AG04450 (cell line): ENCODE results near the gene OSBPL5. TPM values are rescaled to one million over a fixed set of nuclear protein-coding genes. Genes with fewer than 3 reads are reported as not detected.

Experiments used
- CTCF ChIA-PET: fragments of 300-600, 350-600 bp; formaldehyde crosslinking; extraction: SDS; loops from one replicate; lab custom pipeline; 2022; ENCODE audit warnings: antibody characterized with exemption, inconsistent platforms; lab: Charles Lee
- POLR2A ChIA-PET: fragments of 350-600 bp; formaldehyde crosslinking; extraction: SDS; loops from one replicate; lab custom pipeline; 2021; ENCODE audit warnings: antibody characterized with exemption, inconsistent platforms; lab: Yijun Ruan, JAX
- DNase-seq: peaks from one replicate; pipeline ENCODE4 v3.0.0-alpha.2; 2011; ENCODE audit warnings: low read depth, low spot score
- H3K27ac ChIP-seq: one replicate; pipeline ENCODE4 v1.5.1; 2012; ENCODE audit warnings: low read depth, low read length, control low read depth
- H3K27me3 ChIP-seq: one replicate; pipeline ENCODE4 v1.6.0; 2012; ENCODE audit warnings: low read length; ENCODE audit not compliant: control insufficient read depth, insufficient read depth
- H3K4me3 ChIP-seq: 2 replicates; pipeline ENCODE4 v1.5.1; 2011; ENCODE audit warnings: mild to moderate bottlenecking, low read depth, low read length, control low read depth
- H3K9me3 ChIP-seq: 2 replicates; pipeline ENCODE4 v1.5.1; 2012; ENCODE audit warnings: low read length; ENCODE audit not compliant: control insufficient read depth, insufficient read depth
- polyA plus RNA-seq: library from polyadenylated mRNA; depleted of rRNA; stranded (reverse); fragments of >200 nt; gene quantifications from 2 replicates; pipeline ENCODE4 v1.2.3, GENCODE V29; 2011
- TF ChIP-seq, protein P1 (sequence below): IDR thresholded peaks from 2 replicates; pipeline ENCODE4 v1.5.1; 2011; ENCODE audit warnings: low read depth, low read length, control low read depth, inconsistent platforms

OSBPL5 gene
- polyA plus RNA-seq, 1 experiment: 7.4 TPM

GRCh38 chr11:3108183-3108721, 56.9 kb downstream of the OSBPL5 start:
- Histone ChIP-seq H3K4me3 (no peak overlapping the region), H3K27me3 (no peaks in the 10 kb centered on the region), H3K9me3 (no peaks in the 10 kb centered on the region), H3K27ac (no peak overlapping the region)
- ChIA-PET POLR2A (no interaction called here), CTCF (interaction anchor here (1.5 kb wide), 1 partner anchor 109 kb away, joined by 4 read pairs; no protein-coding TSS in a partner anchor)
- TF ChIP-seq, protein P1, sequence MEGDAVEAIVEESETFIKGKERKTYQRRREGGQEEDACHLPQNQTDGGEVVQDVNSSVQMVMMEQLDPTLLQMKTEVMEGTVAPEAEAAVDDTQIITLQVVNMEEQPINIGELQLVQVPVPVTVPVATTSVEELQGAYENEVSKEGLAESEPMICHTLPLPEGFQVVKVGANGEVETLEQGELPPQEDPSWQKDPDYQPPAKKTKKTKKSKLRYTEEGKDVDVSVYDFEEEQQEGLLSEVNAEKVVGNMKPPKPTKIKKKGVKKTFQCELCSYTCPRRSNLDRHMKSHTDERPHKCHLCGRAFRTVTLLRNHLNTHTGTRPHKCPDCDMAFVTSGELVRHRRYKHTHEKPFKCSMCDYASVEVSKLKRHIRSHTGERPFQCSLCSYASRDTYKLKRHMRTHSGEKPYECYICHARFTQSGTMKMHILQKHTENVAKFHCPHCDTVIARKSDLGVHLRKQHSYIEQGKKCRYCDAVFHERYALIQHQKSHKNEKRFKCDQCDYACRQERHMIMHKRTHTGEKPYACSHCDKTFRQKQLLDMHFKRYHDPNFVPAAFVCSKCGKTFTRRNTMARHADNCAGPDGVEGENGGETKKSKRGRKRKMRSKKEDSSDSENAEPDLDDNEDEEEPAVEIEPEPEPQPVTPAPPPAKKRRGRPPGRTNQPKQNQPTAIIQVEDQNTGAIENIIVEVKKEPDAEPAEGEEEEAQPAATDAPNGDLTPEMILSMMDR: no peak
- DNase-seq: no peak

- H3K9me3 ChIP-seq: no peaks in the 10 kb centered on the region; the same call in 1 of the 2 replicates
- H3K27me3 ChIP-seq: no peaks in the 10 kb centered on the region
- H3K27ac ChIP-seq: no peak overlapping the region
- CTCF ChIA-PET: no interaction called here
- TF ChIP-seq, protein P1: no peak
- no peak overlapping the region for H3K4me3 ChIP-seq
- POLR2A ChIA-PET: no interaction called here
- DNase-seq: no peak
These were observed 57.4 kb downstream of the OSBPL5 start for GRCh38 chr11:3107608-3108182.

DNA sequence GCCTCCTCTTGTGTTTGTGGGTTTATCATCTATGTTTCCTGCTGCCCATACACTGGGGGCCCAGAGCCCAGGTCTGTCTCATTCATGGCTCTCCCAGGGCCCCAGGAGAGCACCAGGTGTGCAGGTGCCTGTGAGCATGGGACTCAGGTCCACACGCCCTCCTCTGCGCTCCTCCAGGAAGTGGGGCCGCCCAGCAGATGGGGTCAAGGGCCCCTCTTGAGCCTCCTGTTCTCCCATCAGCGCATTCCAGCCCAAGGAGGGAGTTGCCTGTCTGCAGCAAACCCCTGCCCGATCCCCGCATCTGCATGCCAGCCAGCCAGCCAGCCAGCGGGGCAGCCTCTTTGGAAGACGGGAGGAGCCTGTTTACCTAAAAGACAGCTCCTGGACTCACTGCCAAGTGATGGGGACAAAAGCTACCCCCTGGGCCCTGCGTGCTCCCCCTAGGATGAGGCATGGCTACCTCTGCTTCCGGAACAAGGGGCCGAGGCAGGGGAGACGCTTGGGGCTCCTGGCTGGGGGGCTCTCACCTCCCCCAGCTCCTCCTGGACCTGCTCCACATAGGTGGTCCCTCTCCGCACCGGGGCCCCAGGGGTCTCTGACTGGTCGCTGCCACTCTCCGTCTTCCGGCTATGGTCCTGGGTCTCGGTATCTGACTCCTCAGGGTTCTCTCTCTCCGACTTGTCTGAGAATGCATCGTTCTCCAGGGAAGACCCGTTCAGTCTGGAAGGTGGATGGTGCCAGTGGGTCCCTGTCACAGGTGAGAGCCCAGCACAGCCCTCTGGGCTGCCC, 58.2 kb downstream of the OSBPL5 start:
- H3K4me3 ChIP-seq: no peak overlapping the region
- no peaks in the 10 kb centered on the region for H3K27me3 ChIP-seq
- ChIA-PET CTCF (no interaction called here), POLR2A (no interaction called here)
- DNase-seq: no peak
- TF ChIP-seq, protein P1: no peak
- no peaks in the 10 kb centered on the region; the same call in 1 of the 2 replicates for H3K9me3 ChIP-seq
- H3K27ac ChIP-seq: no peak overlapping the region

DNA sequence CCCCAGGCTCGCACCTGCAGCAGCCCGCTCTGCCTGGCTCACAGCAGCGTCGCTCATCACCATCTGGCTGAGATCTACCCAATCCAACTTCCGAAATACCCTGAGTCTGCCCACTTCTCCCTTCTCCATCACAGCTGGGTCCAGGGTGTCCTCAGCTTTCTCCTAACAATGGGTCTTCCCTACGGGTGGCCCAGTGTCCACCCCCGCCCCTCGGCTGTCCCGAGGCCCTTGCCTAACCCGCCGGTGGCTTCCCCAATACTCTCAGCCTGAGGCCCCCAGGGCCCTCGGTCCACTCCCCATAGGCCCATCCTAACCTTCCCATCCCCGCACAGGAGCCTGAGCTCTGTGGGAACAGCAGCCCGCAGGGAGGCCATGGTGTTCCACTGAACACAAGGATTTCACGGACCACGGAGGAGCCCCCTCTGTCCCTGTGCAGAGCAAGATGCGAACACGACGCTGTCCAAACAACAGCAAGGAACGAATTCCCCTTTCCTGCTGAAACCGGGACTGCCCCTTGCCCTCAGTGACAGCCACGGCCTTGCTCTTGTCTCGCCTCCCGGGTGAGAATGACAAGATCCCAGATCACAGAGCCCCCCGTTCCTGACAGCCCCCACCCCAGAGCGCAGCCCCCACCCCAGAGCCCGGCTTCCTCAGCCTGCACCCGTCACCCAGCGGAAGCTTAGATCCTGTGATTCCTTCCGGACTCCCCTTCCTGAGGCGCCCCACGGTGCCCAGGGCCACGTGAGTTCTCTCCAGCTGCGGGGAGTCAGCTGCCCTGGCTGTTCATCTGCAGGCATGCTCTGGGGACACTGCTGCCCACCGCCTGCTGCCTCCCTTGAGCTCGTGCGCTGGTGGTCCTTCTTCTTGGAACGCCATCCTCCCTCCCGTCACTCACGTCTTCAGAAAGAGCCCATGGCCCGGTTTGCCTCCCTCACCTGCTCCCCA, 59.0 kb downstream of the OSBPL5 start:
- TF ChIP-seq, protein P1: no peak
- CTCF ChIA-PET: interaction anchor here (0.7 kb wide), 1 partner anchor 20 kb away, joined by 3 read pairs; no protein-coding TSS in a partner anchor
- Histone ChIP-seq H3K9me3 (no peaks in the 10 kb centered on the region; the same call in 1 of the 2 replicates), H3K4me3 (no peak overlapping the region), H3K27ac (no peak overlapping the region), H3K27me3 (no peaks in the 10 kb centered on the region)
- no peak for DNase-seq
- POLR2A ChIA-PET: no interaction called here
